ENCODE results near the gene EIPR1. TPM values are rescaled to one million over a fixed set of nuclear protein-coding genes. Genes with fewer than 3 reads are reported as not detected.

Gene EIPR1
- total and polyA plus RNA-seq, 5 experiments from 2014 or later: 26.8 to 42.2 (median 38.1) TPM

DNA sequence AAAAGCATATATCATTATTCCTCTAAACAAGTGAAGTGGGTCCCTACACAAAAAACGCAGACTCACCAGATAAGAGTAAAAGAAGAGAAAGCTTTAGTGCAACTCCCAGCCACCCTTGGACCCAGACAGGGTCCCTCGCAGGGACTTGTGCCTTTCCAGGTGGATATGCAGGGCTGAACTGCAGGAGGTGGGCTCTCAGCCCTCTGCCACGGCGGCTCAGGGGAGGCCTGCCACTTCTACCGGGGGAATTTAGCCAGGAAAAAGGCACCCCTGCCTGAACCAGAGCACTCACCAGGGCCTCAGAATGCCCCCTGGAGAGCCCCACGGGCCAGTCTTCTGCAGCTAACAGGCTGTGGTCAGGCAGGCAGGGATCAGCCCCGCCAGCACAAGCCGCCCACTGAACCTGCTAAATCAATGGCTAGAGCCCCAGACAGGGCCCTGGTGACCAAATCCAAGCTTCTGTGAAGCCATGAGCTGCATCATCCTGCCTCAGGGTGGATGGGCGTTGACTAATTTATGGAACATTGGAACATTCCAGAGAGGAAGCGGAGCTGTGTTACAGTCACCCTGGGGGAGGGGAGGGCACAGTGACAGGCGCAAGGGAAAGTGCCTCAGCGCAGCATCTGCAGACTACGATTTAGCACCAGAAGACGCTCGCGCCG is 209.3 kb downstream of the EIPR1 start:
- Mint-ChIP-seq H3K27me3 (no peaks in the 10 kb centered on the region), H3K4me3 (no peak overlapping the region), H3K9me3 (peaks cover 0 to 35% (median 17%) of the 10 kb centered on the region in 9 donors), H3K27ac (no peak overlapping the region), H3K4me1 (peaks cover 0 to 3% (median 0%) of the 10 kb centered on the region in 4 donors), H3K36me3 (peaks cover 17 to 48% (median 46%) of the 10 kb centered on the region in 3 donors)
- POLR2A ChIA-PET: no interaction called here
- no peak for ATAC-seq
- peak in 1 of 10 donors; percentile 10 for DNase-seq

DNA sequence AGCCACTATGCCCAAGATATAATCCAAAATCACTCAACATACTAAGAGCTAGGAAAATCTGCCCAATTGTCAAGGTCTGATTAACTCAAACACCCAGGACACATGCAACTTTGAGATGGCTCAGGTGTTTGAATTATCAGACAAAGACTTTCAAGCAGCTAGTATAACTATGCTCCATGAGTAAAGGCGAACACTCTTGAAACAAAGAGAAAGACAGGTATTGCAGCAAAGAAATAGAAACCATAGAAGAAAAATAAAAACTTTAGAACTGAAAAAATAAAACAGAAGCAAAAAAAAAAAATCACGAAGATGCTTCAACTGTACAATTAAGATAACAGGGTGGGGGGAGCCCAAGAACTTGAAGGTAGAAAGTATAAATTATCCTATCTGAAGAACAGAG is 214.2 kb downstream of the EIPR1 start:
- H3K27ac Mint-ChIP-seq: no peak overlapping the region
- H3K27me3 Mint-ChIP-seq: no peaks in the 10 kb centered on the region
- H3K36me3 Mint-ChIP-seq: peaks cover 21 to 72% (median 35%) of the 10 kb centered on the region in 3 donors
- POLR2A ChIA-PET: no interaction called here
- H3K4me3 Mint-ChIP-seq: no peak overlapping the region
- no peak for DNase-seq
- H3K4me1 Mint-ChIP-seq: peaks cover 0 to 3% (median 1%) of the 10 kb centered on the region in 4 donors
- no peak for ATAC-seq
- H3K9me3 Mint-ChIP-seq: peaks cover 0 to 44% (median 21%) of the 10 kb centered on the region in 9 donors

DNA sequence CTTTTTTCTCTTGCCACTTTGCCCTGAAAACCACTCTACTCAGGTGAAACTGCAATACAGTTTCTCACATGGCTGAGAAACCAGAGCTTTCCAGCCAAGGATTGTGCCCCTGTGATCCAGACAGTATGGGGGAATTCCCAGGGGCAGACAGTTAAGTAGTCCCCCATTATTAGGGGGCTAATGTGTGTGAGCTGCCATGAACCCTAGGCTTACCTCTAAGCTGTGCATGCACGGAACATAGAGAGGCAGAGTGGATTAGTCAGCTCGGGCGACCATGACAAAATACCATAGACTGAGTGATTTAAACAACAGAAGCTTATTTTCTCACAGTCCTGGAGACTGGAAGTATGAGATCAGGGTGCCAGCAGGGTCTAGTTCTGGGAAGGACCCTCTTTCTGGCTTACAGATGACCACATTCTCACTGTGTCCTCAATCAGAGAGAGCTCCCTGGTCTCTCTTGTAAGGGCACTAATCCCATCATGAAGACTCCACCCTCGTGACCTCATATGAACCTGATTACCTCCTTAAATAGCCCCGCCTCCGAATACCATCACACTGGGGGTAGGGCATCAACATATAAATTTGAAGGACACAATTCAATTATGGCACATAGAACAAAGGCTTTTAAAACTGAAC is 215.1 kb downstream of the EIPR1 start:
- Mint-ChIP-seq H3K4me1 (peaks cover 0 to 5% (median 1%) of the 10 kb centered on the region in 4 donors), H3K4me3 (no peak overlapping the region), H3K36me3 (peaks cover 21 to 70% (median 37%) of the 10 kb centered on the region in 3 donors), H3K27me3 (no peaks in the 10 kb centered on the region), H3K9me3 (peaks cover 0 to 44% (median 21%) of the 10 kb centered on the region in 9 donors), H3K27ac (peak overlapping the region in 1 of 10 donors; percentile 31)
- peak in 1 of 10 donors; percentile 1 for DNase-seq
- no peak for ATAC-seq
- POLR2A ChIA-PET: no interaction called here

DNA sequence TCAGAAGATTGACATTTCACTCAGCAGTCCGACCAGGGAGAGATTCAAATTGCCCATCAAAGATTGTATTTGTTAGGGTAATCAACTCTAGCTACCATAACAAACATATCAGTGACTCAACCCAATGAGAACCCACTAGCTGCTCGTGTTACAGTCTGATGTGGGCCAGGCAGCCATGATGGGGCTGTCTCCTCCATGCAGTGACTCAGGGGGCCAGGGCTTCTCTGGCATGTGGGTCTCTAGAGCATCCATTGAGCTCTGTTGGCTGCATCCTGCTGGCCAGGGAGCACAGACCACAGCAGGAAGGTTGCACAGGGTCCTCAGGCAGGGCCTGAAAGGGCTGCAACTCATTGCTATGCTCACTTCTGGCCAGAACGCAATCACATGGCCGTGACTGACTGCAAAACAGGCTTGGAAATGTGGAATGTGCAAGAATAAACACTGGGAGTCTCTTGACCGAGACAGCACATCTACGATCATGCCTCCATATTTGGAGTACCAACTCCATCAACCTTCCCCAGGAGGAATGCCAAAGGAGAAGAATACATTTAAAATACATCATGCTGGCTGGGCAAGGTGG is 216.8 kb downstream of the EIPR1 start:
- peaks cover 0 to 38% (median 21%) of the 10 kb centered on the region in 9 donors for H3K9me3 Mint-ChIP-seq
- no peak for ATAC-seq

DNA sequence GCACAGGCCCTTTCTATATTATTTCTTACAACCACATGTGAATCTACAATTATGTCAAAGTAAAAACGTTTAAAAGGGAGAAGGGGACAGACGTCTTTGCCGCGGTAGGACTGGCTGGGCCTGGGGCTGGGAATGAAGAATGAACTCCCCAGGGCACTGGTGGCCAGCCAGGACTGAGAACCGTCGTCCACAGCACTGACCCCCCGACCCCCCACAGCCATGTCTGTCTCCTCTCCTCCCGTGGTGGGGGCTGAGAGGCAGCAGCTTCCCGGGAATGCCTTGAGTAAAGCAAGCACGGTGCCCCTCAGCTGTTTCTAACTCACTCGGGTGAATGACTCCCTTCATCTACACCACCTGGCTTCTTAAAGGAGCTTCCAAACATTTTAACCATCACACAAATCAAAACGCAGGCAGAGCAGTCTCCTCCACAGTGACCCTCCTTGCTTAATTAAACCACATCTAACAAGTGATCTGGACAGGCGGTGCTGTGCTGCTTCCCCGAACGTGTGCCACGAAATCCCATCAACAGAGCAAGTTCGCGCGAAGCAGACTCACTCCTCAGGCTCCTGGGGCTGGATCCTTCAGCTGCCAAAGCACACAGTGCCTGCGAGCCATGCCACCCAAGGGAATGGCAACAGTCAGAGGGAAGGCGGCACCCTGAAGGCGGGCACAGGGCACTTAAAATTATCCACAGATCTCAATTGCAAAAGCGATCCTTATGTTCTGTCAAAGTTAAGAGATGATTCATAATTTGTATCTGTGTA is 217.7 kb downstream of the EIPR1 start:
- Mint-ChIP-seq H3K36me3 (peaks cover 20 to 64% (median 28%) of the 10 kb centered on the region in 3 donors), H3K4me1 (peaks cover 0 to 5% (median 1%) of the 10 kb centered on the region in 4 donors)
- POLR2A ChIA-PET: no interaction called here

More for the DNA sequence above, 216.8 kb downstream of the EIPR1 start:
- Mint-ChIP-seq H3K27ac (no peak overlapping the region), H3K4me1 (peaks cover 0 to 5% (median 1%) of the 10 kb centered on the region in 4 donors), H3K36me3 (peaks cover 21 to 68% (median 31%) of the 10 kb centered on the region in 3 donors), H3K4me3 (no peak overlapping the region), H3K27me3 (no peaks in the 10 kb centered on the region)
- POLR2A ChIA-PET: no interaction called here
- DNase-seq: no peak

DNA sequence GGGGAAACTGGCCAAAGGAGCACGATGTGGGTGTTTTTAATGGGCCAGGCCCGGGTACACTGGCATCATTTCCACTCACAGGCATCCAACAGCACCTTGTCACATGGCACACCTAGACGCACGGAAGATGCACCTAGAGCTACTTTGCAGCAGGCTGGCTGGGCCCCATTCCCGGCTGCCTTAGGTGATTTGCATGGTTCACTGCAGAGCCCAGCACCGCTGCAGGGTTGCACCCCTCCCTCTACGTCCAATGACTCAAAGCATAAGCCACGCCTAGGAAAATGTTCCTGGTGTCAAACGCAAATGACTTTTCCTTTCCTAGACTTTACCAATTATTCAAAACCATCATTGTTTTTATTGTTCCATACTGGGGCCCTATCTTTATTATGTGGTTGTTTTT is 222.9 kb downstream of the EIPR1 start:
- Mint-ChIP-seq H3K27ac (no peak overlapping the region), H3K4me1 (peaks cover 0 to 22% (median 6%) of the 10 kb centered on the region in 4 donors), H3K36me3 (peaks cover 36 to 39% (median 36%) of the 10 kb centered on the region in 3 donors), H3K4me3 (no peak overlapping the region), H3K9me3 (peaks cover 0 to 28% (median 12%) of the 10 kb centered on the region in 9 donors), H3K27me3 (no peaks in the 10 kb centered on the region)
- DNase-seq: no peak
- no peak for ATAC-seq
- POLR2A ChIA-PET: no interaction called here

More for the DNA sequence above, 217.7 kb downstream of the EIPR1 start:
- no peaks in the 10 kb centered on the region for H3K27me3 Mint-ChIP-seq
- H3K27ac Mint-ChIP-seq: no peak overlapping the region
- no peak overlapping the region for H3K4me3 Mint-ChIP-seq
- H3K9me3 Mint-ChIP-seq: peaks cover 0 to 30% (median 16%) of the 10 kb centered on the region in 9 donors
- ATAC-seq (no peak), DNase-seq (no peak)

DNA sequence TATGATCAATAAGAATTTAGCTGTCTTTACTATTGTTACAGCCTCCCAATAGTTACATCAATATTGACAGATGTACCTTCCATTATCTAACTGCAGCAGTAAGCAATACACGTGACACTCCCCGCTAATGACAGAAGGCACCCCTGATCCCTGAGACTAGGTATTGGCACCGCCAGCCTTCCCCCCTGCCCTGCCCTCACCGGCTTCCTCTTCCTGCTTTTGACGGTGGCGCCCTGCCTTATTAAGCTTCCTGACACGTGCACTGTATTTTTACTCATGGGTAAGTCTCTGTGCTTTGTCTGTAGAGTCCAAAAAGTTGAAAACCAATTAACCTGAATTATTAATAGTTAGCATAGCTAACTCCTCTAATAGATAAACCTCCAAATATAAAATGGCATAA is 223.5 kb downstream of the EIPR1 start:
- Mint-ChIP-seq H3K36me3 (peaks cover 34 to 36% (median 36%) of the 10 kb centered on the region in 3 donors), H3K27me3 (no peaks in the 10 kb centered on the region), H3K9me3 (peaks cover 0 to 28% (median 12%) of the 10 kb centered on the region in 9 donors), H3K27ac (no peak overlapping the region), H3K4me3 (no peak overlapping the region), H3K4me1 (peaks cover 0 to 22% (median 6%) of the 10 kb centered on the region in 4 donors)
- DNase-seq (no peak), ATAC-seq (no peak)
- POLR2A ChIA-PET: no interaction called here

DNA sequence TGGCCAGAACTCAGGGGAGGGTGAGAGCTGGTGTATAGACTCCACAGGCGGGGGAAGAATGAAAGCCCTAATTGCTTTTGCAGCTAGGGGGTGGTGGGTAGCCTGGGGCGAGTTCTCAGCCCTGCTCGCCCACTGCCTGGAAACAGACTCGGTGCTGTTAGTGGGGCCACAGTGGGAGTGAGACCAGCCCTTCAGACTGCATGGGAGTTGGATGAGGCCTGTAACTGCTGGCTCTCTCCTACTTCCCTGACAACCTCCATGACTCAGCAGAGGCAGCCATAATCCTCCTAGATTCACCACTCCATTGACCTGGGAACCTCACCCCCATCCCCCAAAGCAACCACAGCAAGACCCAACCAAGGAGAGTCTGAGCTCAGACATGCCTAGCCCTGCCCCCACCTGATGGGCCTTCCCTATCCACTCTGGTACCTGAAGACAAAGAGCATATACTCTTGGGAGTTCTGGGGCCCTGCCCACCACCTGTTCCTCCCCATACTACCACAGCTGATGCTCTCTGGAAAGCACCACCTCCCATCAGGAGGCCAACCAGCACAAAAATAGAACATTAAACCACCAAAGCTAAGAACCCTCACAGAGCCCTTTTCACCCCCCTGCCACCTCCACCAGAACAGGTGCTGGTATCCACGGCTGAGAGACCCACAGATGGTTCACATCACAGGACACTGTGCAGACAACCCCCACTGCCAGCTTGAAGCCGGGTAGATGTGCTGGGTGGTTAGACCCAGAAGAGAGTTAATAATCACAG is 226.3 kb downstream of the EIPR1 start:
- Mint-ChIP-seq H3K27ac (peak overlapping the region in 2 of 10 donors; percentile 19 to 31), H3K4me3 (peak overlapping the region in 1 of 10 donors; percentile 19), H3K27me3 (no peaks in the 10 kb centered on the region), H3K4me1 (peaks cover 0 to 24% (median 5%) of the 10 kb centered on the region in 4 donors), H3K36me3 (peaks cover 22 to 36% (median 26%) of the 10 kb centered on the region in 3 donors), H3K9me3 (peaks cover 0 to 28% (median 12%) of the 10 kb centered on the region in 9 donors)
- POLR2A ChIA-PET: no interaction called here
- ATAC-seq (no peak), DNase-seq (no peak)

DNA sequence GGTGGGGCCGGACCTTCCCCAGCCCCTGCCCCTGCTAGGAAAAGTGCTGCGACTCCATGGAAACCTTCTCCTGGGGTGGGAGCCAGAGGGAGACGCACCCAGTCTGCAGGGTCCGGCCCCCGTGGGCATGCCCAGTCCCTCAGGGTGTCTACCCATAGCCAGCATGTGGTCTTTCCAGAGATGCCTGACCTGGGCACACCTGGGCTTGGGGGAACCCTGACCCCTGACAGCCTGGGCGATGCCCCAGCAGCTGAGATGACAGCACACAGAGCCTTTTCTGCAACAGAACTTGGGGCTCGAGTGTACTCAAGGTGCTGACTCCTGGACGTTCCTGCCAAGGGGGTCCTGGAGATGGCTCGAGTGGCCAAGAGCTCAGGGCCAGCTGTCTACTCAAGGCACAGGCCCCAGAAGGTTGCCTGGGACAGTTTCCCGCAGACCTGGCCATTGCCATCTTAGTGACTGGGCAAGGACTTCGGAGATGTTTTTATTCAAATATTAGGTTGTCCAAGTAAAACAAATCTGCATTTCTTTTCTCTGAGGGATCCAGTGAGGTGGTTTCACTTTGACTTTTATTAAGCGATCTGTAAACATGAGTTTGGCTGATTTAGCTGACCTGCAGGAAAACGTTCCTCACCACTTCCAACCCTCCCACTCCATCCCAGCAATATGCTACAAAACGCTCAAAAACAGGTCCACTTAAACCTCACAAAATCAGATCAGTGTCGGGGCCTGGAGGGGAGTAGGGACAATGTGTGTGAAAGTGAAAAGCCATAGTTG is 228.0 kb downstream of the EIPR1 start:
- no peak for ATAC-seq
- Mint-ChIP-seq H3K36me3 (peaks cover 18 to 28% (median 20%) of the 10 kb centered on the region in 3 donors), H3K4me1 (peaks cover 0 to 28% (median 7%) of the 10 kb centered on the region in 4 donors), H3K27ac (no peak overlapping the region), H3K9me3 (peaks cover 0 to 25% (median 12%) of the 10 kb centered on the region in 9 donors), H3K4me3 (no peak overlapping the region), H3K27me3 (no peaks in the 10 kb centered on the region)
- no peak for DNase-seq
- POLR2A ChIA-PET: no interaction called here

DNA sequence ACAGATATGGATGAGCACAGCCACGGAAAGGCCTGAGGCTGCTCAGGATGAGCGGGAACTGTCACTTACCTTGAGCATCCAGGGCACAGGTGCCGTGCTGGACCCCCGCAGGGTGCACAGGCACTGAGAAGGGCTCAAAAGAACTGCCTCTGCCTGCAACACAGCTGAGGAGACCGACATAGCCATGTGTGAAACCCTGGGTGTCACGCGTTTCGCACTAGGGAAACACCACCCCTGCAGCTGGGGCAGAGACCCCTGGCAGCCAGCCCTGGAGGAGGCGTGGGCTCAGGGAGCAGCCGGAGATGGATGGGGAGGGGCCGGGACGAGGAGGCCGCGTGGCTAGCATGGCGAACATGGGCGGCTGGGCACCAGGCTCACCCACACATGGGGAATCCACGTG is 228.9 kb downstream of the EIPR1 start:
- Mint-ChIP-seq H3K27ac (peak overlapping the region in 1 of 10 donors; percentile 39), H3K4me3 (no peak overlapping the region), H3K27me3 (no peaks in the 10 kb centered on the region), H3K9me3 (peaks cover 0 to 25% (median 12%) of the 10 kb centered on the region in 9 donors), H3K4me1 (peaks cover 0 to 24% (median 4%) of the 10 kb centered on the region in 4 donors), H3K36me3 (peaks cover 18 to 24% (median 20%) of the 10 kb centered on the region in 3 donors)
- ATAC-seq (no peak), DNase-seq (no peak)
- POLR2A ChIA-PET: no interaction called here
